NCI-H1417 treated with DMSO at 0.1 percent for 48 hours (cell line): ENCODE data around the gene RIMBP2.
A peak's percentile ranks its signal among the peaks of the same experiment; 100 is the strongest.

ENCODE experiments used
- DNase-seq: peaks from one replicate; lab custom pipeline; 2025; lab: John Stamatoyannopoulos, UW

The RIMBP2 gene

DNA sequence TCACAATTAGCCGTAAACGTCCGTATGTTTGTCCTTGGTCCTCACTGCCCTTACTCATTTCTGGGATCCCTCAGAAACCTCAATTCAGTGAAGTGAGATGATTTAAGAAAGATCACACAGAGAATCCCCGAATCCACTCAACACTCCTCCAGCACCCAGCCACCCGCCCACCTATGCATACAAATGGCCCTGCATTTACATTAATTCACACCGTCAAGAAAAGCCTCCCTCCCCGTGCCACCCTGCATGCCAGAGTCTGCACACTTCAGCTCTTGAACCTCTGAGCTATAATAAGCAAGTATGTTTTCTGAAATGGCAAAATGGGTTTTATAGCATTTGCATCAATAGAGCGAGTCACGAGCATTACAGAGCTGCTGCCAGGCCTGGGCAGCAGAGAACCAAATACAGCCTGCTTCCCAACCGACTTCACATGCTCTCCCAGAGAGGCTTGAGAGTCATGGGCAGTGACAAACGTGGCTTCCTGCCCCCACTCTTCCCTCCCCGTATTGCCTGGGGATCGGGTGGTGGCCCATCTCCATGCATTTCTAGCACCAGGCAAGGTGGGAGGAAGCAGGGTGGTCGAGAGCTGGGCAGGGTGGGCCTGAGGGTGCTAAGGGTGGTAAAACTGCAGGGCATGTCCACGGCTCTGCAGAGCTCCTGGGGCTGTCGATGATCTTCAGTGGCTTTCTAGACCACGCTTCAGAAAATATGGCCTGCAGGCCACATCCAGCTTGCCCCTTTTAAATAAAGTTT lies 177.6 kb downstream of the RIMBP2 start:
- no peak for DNase-seq

DNA sequence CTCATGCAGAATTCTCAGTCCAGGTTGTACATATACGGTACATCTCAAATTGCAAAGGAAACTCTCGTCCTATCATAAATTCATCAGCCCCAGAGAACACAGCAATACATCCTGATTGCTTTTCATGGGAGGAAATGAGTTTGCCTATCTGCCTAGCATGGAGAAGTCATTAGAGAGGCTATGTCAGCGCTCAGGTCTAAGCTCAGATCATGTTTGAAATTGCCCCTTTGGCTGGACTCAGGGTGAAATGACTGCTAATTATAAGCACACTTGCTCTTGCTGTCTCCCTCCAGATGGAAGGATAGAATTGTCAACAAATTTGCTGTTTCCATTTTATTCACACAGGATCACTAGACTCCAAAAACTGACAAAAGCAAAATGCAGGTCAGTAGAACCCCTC lies 178.4 kb downstream of the RIMBP2 start:
- DNase-seq, result no peak

DNA sequence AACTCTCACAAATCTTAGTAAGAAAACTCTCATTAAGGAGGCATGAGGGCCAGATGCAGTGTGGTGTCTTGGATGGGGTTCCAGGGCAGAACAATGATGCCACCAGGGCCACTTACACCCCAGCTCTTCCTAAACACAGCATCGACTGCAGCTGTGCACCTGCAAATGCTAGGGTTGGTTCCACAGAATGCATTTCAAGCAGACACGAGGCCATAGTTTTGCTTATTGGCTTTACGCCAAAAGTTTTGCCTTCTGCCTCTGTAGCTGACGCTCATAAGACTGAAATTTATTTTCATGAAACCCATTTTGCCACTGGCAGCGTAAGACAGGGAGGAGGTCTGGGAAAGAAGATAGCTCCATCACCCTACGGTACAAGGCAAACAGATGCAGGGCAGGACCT lies 179.0 kb downstream of the RIMBP2 start:
- DNase-seq, result no peak

DNA sequence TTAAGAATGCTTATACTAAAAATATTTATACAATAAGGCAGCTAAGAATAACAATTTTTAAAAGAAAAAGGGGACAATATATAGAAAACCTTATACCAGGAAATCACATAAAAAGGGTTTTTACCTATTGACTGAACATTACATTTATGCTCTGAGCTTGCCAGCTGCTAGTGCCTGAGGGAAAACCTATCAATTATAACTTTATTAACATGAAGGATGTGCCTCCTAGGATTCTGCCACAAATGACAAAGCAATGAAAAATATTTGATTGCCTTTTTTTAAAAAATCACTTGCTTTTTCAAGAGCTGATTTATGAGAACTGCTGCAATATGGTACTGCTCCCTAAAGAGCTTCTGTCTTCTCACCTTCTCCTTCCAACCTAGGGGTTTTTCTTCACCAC lies 185.7 kb downstream of the RIMBP2 start:
- no peak for DNase-seq

DNA sequence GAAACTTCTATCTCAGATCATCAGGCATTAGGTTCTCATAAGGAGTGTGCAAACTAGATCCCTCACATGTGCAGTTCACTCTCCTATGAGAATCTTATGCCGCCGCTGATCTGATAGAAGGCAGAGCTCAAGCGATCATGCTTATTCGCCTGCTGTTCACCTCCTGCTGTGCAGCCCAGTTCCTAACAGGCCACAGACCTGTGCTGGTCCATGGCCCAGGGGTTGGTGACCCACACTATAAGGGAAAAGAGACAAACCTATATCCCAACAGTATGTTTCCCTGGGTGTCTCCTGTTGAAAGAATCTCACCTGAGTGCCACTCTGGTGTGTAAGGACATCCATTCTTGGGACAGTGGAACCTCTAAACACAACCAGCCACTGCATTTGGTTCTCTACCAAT lies 186.3 kb downstream of the RIMBP2 start:
- DNase-seq, result no peak

DNA sequence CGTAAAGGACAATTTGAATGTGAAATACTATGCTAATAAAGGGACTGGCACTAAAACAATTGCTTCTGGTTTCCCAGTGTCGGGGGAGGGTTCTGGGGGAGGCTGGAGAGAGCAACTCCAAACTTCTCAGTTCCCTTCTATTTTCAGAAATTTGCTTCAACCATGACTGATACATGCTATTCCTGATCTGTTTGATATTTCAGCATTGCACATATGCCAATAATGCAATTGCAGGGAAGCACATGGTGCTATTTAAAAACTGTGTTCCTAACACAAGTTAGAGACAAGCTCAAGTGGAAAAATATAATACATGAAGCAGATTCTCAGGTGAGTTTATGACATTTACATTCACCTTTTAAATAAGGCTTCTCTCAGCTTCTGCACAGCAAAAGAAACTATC lies 188.9 kb downstream of the RIMBP2 start:
- no peak for DNase-seq

DNA sequence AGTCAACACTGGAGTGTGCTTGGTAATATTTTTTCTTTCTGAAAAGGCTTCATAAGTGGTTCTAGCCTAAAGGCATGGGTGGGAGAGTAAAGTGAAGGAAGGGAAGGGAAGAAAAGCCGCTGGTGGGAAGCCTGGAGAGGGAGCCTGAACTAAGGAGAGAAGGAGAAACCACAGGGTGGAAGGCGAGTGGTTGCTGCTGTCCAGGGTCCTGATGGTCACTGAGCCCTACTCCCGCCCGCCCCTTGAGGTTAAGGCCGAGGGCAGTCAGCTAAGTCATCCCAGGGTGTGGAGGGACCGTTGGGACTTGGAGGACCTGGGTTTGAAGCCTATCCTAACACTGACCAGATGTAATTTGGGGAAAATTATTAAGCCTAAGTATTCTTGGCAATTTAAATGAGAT lies 189.3 kb downstream of the RIMBP2 start:
- DNase-seq, result no peak

DNA sequence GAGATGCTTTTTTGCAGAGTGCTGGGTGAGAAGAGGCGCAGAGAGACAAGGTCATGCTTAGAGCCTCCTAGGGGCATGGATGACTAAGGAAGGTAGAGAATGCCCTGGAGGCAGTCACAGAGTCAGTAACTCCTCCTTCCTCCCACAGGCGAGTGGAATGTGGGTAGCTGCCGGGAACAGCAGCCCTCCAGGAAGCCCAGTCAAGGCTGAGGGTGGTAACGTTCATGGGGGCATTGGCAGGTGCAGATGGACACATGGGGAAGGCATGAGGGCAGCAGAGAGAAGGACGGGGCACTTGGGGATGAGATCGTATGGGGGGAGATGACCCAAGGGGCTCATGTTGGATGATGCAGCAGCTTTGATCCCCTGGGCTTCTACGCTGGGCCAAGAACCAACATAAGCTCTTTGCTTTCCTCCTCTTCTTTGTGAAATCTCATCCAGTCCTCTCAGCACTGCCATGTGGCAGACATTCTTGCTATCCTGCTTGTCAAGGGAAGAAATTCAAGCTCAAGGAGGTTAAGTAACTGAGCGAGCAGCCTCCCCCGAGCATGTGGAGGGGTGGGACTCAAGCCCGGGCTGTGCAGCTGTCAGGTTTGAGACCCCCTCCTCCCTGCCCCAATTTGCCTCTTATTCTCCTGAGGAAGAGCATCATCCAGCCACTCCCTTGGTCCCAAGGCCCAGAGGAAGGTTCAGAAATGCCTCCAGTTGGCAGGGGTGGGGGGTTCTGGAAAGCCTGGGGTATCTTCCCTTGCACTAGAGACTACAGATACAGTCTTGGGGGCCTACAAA lies 190.5 kb downstream of the RIMBP2 start:
- no peak for DNase-seq

DNA sequence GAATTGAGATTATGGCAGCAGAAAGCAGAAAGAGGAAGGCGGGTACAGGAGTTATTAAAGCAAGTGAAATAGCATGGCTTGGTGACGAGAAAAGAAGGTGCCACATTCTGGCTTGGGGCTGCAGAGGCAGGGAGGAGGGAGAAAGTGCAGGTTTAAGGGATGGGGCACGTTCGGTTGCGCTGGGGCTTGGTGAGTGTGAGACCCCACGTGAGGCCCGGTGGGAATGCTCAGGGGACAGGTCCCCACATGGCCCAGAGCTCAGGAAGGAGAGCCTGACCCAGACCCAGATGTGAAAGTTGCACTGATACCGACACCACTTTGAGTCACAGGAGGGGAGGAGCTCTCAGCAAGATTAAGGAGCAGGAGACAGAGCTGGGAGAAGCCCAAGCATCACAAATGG lies 191.3 kb downstream of the RIMBP2 start:
- DNase-seq, result no peak

DNA sequence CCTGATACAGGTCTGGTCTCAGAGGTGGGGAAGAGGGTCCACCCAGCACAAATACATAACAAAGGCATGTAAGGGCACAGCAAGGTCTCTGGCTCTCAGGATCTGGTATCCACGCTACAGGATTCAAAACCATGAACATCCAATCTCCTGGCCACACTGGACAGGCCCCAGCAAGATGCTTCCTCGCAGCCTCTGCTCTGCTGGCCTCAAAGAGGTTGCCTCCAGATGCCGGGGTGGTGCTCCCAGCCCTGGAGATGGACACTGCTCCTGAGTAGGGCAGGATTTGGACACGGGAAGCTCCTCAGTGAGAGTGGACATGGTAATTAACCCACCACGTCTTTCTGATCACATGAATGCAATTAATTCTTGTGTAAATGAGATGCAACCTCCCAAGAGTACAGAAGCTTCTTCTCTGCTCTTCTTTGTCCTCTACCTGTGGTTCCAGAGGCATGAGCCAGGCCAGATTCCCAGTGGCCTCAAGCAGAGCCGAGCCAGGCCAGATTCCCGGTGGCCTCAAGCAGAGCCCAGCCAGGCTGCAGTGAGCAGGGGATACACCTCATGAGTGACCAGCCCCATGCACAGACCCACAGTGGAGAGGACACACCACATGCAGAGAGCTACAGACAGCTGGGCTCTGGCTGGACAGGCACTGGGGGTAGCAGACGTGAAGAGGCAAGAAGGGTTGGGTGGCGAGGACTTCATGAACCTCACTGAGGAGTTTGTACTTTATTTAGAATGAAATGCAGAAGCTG lies 192.1 kb downstream of the RIMBP2 start:
- DNase-seq, result no peak

DNA sequence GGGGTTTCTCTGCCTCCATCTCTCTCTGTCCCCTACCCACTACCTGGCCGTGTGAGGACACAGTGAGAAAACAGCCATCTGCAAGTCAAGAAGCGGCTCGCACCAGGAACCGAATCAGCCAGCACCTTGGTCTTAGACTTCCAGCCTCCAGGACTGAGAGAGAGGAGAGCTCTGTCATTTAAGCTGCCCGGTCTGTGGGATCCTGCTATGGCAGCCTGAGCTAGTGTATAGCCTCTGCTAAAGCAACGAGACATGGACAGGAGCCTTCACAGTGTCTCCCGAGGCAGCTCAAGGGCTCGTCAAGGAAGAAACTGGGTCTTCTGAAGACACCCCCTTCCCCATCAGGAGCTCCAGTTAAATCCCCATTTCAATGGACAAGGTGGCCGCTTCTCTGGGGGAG lies 192.9 kb downstream of the RIMBP2 start:
- no peak for DNase-seq

DNA sequence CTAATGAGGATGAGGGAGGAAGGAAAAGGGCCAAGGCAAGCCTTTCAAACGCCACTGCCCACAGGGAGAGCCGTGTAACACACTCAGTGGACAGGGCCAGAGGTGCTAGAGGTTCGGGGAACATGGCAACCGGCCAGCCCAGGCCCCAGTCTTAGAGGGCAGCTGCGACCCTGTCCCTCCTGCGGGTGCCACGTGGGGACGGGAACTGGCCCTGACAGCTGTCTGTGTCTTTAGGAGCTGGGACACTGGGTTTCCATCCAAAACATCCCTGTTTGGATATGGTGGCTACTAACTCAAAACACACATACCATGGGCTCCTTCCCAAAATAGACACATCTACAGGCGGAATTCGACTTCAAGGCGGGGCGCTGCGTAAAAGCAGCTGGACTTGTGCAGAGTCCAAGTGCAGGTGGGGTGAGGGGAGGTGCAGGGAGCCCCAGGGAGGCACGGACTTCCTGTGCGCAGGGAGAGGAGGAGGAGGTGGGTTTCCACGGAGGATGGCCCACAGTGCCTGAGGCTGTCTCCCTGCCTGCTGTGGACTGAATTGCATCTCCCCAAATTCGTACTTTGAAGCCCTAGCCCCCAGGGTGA lies 193.8 kb downstream of the RIMBP2 start:
- no peak for DNase-seq

DNA sequence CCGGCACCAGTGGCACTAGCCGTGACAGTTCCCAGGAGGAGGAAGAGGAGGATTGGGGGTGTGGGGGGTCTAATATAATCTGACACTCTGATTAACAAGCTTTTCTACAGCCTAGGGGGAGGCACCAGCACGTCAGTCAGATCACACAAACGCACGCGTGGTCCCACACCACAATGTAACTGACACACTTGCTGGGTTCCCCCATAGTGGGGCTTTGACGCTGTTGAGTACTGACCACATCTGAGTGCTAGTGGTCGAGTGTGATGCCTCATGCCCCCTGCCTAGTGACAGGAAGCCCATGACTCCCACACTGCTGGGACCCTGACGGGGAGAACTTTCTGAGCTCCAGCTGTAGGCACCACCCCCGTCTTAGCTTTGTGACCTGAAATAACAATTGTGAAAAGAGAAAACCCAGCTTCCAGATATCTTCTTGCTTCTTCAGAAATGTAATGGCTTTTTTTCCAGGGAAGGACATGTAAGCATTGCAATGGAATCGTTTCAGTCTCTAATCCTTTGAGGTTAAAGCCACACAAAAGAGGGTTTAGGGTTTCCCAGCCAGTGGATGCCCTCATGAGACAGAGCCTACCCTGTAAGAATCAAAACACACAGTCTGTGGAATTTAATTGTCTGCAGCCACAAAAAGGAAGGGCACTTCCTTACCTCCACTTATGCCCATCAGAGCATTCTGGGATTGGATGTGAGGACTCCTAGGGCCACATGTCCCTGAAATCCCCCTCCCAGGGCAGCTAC lies 194.5 kb downstream of the RIMBP2 start:
- no peak for DNase-seq

DNA sequence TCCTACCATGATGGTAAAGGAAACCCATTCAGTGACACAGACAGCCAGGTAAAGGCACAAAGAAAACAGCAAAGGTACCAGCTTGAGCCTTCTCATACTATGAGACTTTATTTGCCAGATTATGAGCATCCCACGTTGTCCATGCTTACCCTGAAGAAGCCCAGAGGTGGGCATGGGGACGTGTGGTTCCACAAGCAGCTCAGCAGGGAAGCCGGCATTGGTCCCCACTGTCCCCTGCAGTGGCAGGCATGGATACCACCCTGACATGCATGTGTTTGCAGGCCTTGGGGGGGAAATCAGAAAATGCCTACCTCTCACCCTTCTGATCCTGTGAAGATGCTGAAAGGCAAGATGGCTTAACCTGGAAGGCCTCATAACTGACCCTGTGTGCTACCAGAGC lies 195.3 kb downstream of the RIMBP2 start:
- no peak for DNase-seq

DNA sequence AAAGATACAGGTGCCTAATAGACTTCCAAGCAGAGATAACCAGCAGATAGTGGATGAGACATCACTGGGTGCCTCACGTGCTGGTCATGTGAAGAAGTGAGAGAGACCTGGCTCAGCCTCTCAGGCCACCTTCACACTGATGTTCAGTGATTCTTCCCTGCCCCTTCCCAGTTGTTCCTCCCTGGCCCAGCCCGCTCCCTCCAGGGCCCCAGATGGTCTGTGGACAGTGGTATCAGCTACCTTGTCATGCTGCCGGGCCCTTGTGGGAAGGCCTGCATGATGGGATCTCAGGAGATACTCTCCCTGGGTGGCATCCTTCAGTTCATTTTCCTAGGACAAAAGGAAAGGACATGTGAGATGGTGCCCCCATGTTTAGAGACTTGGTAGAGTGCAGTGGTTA lies 198.5 kb downstream of the RIMBP2 start:
- no peak for DNase-seq

DNA sequence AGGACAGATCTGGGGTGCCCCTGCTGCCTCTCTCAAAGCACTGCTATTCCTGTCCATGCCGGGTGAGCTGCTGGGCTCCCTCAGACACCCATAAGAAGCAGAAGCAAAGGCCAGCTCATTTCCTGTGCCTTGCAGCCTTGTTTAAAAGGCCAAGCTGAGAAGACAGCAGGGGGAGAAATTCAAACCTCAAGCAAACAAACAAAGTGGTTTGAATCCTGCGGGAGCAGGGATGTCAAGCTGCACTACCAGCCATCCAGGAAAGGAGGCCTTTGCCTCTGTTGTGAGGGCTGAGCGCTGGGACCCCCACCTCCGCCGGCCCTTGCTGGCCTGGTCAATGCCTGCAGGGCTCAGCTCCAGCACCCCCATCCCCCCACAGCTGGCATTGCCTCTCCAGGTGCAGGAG lies 201.9 kb downstream of the RIMBP2 start:
- DNase-seq, result peak; percentile 57

DNA sequence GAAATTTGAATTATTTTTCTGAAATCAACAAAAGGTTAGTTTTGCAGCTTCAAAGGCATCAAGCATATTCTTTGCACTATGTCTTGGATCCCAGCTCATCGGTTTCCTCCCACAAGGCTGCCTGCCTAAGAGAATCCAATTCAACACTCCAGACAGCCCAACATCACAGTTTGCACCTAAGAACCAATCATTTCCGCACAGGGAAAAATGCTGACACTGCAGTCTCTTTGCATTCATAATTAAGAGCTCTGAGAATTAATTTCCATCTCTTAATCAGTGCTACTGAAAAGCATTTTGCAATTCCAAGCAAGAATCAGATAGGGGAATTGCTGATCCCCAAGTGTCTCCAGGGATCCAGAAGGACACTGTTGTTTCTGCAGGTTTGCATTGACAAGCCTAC lies 202.5 kb downstream of the RIMBP2 start:
- DNase-seq, result no peak

DNA sequence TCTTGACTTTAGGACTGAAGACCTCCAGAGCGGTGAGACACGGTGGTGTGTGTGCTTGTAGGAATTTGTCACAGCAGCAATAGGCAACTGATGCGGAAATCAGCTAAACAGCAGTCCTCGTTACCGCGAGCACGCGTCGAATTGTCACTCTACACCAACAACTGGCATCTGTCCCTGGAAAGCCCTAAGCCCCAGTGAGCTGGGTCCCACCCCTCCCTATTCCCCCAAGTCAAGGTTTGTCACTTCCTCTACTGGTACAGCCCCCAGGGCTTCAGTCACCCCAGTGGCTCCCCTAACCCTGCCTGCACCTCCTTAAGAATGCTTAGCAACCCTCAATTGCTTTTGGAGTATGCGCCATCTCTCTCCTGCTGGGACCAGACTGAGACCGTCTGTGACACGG lies 204.8 kb downstream of the RIMBP2 start:
- DNase-seq, result no peak

DNA sequence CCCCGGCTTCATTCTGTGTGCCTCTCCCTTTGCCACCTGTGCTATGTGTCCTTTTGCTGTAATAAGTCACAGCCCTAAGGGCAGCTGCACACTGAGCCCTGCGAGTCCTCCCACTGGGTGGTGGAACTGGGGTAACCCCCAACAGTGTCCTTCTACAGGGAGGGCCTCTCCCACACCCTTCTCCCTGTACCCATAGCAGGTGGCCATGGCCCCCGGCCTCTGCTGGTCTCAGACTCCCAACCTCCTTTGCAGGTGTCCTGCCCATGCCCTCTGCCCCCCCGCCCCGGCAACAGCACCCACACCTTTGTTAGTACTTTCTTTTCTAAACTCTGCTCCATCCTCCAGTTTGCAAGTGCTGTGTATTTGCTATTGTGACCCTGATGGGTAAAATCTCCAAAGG lies 206.6 kb downstream of the RIMBP2 start:
- DNase-seq, result no peak

DNA sequence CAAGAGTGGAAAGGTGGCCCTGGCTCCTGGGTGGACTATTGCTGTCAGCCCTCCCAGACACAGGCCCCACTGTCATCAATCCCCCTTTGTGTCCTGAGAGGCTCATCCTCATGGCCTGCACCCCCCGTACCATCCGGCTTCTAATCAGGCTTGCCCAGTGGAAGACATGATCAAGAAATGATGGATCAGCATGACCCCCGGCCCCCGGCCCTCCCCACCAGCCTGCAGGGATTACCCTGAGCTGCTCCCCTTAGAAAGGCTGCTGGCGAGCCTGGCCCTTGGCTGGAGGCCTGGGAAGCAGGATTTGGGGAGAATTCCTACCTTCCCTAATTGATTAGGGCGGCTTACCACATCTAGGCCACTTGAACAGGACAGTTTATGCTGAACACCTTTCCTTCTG lies 207.3 kb downstream of the RIMBP2 start:
- DNase-seq, result no peak

DNA sequence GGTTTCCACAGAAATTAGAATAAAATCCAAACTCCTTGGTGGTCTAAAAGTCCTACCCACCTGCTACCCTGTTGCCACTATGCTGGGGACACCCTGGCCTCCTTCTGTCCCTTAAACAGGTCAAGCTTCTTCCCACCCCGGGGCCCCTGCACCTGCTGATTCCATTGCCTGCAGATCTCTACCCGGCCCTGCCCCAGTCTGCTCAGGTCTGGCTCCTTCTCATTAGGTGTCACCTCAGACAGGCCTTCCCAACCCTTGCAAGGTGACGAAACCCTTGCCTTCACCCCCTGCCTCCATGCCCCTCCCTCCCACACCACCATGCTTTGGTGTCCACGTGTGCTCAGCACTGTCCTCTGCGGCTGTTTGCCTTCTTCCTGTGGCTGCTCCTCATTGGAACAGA lies 207.8 kb downstream of the RIMBP2 start:
- DNase-seq, result no peak

DNA sequence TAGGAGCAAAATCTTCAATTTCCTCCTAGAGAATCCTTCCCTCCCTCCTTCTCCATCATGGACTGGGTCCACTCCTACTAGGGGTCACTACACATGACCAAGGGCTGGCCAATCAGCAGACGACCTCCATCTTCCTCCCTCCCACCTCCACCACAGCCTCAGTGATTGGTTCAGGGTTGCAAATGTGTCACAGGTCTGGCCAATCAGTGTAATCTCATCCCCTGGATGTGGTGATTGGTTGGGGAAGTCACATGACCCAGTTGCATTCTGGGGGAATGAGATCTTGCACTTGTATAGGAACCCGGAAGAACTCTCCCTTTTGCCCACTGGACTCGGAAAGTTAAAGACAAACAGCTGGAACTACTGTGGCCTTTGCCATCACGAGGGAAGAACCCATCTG lies 209.3 kb downstream of the RIMBP2 start:
- no peak for DNase-seq
